ENCODE results near the gene KREMEN2.
A peak's percentile ranks its signal among the peaks of the same experiment; 100 is the strongest.
"Not testable (repeated sequence)": the region's sequence is repeated elsewhere in the genome, so short reads cannot be mapped to it uniquely, and the experiment has no call there.

KREMEN2 gene

GRCh38 chr16:2925951-2926649 lies 38.0 kb upstream of the KREMEN2 start:
- DNase-seq (ENCODE audit: low read depth), result no peak
- H3K4me3 ChIP-seq (replicated peaks; ENCODE audit: low read depth, low read length), result no peak overlapping the region
- TF ChIP-seq, protein P1, sequence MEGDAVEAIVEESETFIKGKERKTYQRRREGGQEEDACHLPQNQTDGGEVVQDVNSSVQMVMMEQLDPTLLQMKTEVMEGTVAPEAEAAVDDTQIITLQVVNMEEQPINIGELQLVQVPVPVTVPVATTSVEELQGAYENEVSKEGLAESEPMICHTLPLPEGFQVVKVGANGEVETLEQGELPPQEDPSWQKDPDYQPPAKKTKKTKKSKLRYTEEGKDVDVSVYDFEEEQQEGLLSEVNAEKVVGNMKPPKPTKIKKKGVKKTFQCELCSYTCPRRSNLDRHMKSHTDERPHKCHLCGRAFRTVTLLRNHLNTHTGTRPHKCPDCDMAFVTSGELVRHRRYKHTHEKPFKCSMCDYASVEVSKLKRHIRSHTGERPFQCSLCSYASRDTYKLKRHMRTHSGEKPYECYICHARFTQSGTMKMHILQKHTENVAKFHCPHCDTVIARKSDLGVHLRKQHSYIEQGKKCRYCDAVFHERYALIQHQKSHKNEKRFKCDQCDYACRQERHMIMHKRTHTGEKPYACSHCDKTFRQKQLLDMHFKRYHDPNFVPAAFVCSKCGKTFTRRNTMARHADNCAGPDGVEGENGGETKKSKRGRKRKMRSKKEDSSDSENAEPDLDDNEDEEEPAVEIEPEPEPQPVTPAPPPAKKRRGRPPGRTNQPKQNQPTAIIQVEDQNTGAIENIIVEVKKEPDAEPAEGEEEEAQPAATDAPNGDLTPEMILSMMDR (IDR thresholded peaks at IDR 0.05; ENCODE audit: low read length, missing control alignments), result no peak

GRCh38 chr16:2926650-2926999 lies 37.5 kb upstream of the KREMEN2 start:
- TF ChIP-seq, protein P1 (IDR thresholded peaks at IDR 0.05; ENCODE audit: low read length, missing control alignments), result no peak
- H3K4me3 ChIP-seq (replicated peaks; ENCODE audit: low read depth, low read length), result no peak overlapping the region
- no peak for DNase-seq (ENCODE audit: low read depth)

DNA sequence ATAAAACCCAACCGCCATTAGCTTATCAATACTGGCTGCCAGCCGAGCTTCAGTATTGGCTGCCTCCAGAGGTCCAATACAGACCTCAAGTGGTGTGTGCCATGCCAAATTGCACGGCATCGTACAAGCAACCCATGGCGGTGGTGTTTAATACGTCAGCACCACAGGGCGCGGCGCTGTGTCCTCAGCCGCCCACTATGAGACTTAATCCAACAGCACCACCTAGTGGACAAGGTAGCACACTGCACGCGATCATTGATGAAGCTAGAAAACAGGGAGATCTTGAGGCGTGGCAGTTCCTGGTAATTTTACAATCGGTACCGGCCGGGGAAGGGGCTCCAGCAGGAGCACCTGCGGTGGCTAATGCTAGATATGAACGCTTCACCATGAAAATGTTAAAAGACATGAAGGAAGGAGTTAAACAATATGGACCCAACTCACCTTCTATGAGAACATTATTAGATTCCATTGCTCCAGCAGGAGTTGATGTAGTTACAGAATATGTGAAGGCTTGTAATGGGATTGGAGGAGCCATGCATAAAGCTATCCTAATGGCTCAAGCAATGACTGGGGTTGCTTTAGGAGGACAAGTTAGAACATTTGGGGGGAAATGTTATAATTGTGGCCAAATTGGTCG lies 36.9 kb upstream of the KREMEN2 start:
- DNase-seq (ENCODE audit: low read depth), result peak; percentile 92
- TF ChIP-seq, protein P1 (IDR thresholded peaks at IDR 0.05; ENCODE audit: low read length, missing control alignments), result peak; percentile 90
- H3K4me3 ChIP-seq (replicated peaks; ENCODE audit: low read depth, low read length), result no peak overlapping the region

- H3K4me3 ChIP-seq (replicated peaks; ENCODE audit: low read depth, low read length); DNase-seq (ENCODE audit: low read depth): not testable (repeated sequence)
Observed at GRCh38 chr16:2928151-2928550, 35.9 kb upstream of the KREMEN2 start.

DNA sequence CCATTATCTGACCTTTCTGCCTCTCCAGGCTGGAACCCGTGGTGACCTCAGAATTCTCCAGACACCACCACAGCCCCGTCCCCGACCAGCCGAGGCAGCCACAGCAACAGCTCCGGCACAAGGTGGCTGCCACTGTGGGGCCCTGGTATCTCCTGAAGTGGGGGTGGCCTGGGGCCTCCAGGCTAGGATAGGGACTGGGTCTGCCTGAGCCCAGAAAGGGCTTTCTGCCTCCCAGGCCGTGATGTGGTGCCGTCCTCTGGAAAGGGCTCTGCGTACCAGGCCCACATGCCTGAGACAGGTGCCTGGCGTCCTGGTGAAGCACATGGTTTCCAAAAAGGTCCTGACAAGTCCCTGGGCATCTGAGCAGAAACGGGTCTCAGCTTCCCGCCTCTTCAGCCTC lies 35.3 kb upstream of the KREMEN2 start:
- DNase-seq (ENCODE audit: low read depth), result no peak
- TF ChIP-seq, protein P1 (IDR thresholded peaks at IDR 0.05; ENCODE audit: low read length, missing control alignments), result no peak
- H3K4me3 ChIP-seq (replicated peaks; ENCODE audit: low read depth, low read length), result no peak overlapping the region

DNA sequence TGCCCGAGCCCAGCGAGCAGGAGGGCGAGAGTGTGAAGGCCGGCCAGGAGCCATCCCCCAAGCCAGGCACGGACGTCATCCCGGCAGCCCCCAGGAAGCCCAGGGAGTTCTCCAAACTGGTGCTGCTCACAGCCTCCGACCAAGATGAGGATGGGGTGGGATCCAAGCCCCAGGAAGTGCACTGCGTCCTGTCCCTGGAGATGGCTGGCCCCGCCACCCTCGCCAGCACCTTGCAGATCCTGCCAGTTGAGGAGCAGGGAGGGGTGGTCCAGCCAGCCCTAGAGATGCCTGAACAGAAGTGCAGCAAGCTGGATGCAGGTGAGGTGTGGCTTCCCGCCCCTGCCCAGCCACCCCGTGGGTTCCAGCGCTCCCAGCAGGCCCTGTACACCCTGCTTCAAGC lies 34.4 kb upstream of the KREMEN2 start:
- DNase-seq (ENCODE audit: low read depth), result no peak
- TF ChIP-seq, protein P1 (IDR thresholded peaks at IDR 0.05; ENCODE audit: low read length, missing control alignments), result no peak
- no peak overlapping the region for H3K4me3 ChIP-seq (replicated peaks; ENCODE audit: low read depth, low read length)

- no peak for DNase-seq (ENCODE audit: low read depth)
- no peak overlapping the region for H3K4me3 ChIP-seq (replicated peaks; ENCODE audit: low read depth, low read length)
- TF ChIP-seq, protein P1 (IDR thresholded peaks at IDR 0.05; ENCODE audit: low read length, missing control alignments), result no peak
Observed at GRCh38 chr16:2930236-2930635, 33.8 kb upstream of the KREMEN2 start.

- not testable (repeated sequence) for H3K4me3 ChIP-seq (replicated peaks; ENCODE audit: low read depth, low read length); DNase-seq (ENCODE audit: low read depth)
Observed at GRCh38 chr16:2931231-2931914, 32.7 kb upstream of the KREMEN2 start.

Data from fibroblast of pulmonary artery (primary cell).